Measurements from ENCODE around the gene PIKFYVE. TPM values are rescaled to one million over a fixed set of nuclear protein-coding genes. Genes with fewer than 3 reads are reported as not detected.

Gene PIKFYVE
- total RNA-seq, 1 experiment from 2014 or later, result 27.2 TPM

DNA sequence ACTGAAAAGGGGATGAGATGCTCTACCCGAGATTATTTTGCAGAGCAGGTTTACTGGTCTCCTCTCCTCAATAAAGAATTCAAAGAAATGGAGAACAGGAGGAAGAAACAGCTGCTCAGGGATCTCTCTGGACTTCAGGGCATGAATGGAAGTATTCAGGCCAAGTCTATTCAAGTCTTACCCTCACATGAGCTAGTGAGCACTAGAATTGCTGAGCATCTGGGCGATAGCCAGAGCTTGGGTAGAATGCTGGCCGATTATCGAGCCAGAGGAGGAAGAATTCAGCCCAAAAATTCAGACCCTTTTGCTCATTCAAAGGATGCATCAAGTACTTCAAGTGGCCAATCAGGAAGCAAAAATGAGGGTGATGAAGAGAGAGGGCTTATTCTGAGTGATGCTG, 60.0 kb downstream of the PIKFYVE start:
- Histone ChIP-seq H2AK5ac (ENCODE audit: insufficient read length, low read length) (no peak overlapping the region), H3K27me3 (ENCODE audit: insufficient read depth, low read length) (no peaks in the 10 kb centered on the region), H2BK12ac (ENCODE audit: insufficient read length, low read depth, low read length) (no peak overlapping the region), H3K27ac (ENCODE audit: insufficient read length, low read depth, low read length) (no peak overlapping the region), H3K23me2 (ENCODE audit: insufficient read length, low read depth, low read length, poor library complexity, severe bottlenecking) (no peaks in the 10 kb centered on the region), H3K9me3 (ENCODE audit: control insufficient read depth, low read depth, low read length) (no peaks in the 10 kb centered on the region), H2AFZ (ENCODE audit: low read length) (no peak overlapping the region), H3K4me2 (ENCODE audit: insufficient read depth, insufficient read length, low read length) (no peak overlapping the region), H4K5ac (ENCODE audit: insufficient read length, low read depth, low read length) (no peak overlapping the region), H3K18ac (ENCODE audit: insufficient read length, low read depth, low read length) (no peak overlapping the region), H4K8ac (replicated peaks; ENCODE audit: insufficient read length, low read depth, low read length) (no peak overlapping the region), H2BK15ac (ENCODE audit: low read depth, low read length) (no peak overlapping the region), H2BK5ac (ENCODE audit: insufficient read length, low read length) (no peak overlapping the region), H3K4ac (ENCODE audit: low read depth, low read length) (no peak overlapping the region), H3K79me2 (ENCODE audit: insufficient read depth, low read length) (no peaks in the 10 kb centered on the region), H3K23ac (ENCODE audit: insufficient read length, low read depth, low read length) (no peak overlapping the region), H2BK20ac (ENCODE audit: low read depth, low read length, poor library complexity, severe bottlenecking) (no peak overlapping the region), H3K79me1 (ENCODE audit: insufficient read depth, low read depth, low read length, poor library complexity, severe bottlenecking) (no peaks in the 10 kb centered on the region), H4K20me1 (ENCODE audit: control insufficient read depth, insufficient read depth, insufficient read length) (no peaks in the 10 kb centered on the region), H3K9ac (ENCODE audit: extremely low read depth, insufficient read length, low read length) (no peak overlapping the region), H3K56ac (ENCODE audit: insufficient read length, low read depth, low read length) (no peak overlapping the region), H3K4me1 (ENCODE audit: insufficient read depth, low read length) (no peaks in the 10 kb centered on the region), H3T11ph (ENCODE audit: low read length) (no peak overlapping the region), H4K91ac (ENCODE audit: insufficient read length, low read depth, low read length) (no peak overlapping the region), H3K14ac (ENCODE audit: insufficient read depth, low read length) (no peak overlapping the region), H2BK120ac (ENCODE audit: low read depth, low read length, poor library complexity, severe bottlenecking) (no peak overlapping the region)
- Mint-ChIP-seq H3K9me3 (no peaks in the 10 kb centered on the region), H3K36me3 (ENCODE audit: insufficient read depth in 1 of 3, low read depth in 3 of 3) (peaks cover 12 to 63% (median 56%) of the 10 kb centered on the region in 3 experiments; a peak in 6 of 7 replicates), H3K4me1 (no peaks in the 10 kb centered on the region), H3K4me3 (no peak overlapping the region), H3K27ac (no peak overlapping the region), H3K27me3 (ENCODE audit: low read depth) (no peaks in the 10 kb centered on the region)
- DNase-seq, result no peak
- TF ChIP-seq, protein P1, sequence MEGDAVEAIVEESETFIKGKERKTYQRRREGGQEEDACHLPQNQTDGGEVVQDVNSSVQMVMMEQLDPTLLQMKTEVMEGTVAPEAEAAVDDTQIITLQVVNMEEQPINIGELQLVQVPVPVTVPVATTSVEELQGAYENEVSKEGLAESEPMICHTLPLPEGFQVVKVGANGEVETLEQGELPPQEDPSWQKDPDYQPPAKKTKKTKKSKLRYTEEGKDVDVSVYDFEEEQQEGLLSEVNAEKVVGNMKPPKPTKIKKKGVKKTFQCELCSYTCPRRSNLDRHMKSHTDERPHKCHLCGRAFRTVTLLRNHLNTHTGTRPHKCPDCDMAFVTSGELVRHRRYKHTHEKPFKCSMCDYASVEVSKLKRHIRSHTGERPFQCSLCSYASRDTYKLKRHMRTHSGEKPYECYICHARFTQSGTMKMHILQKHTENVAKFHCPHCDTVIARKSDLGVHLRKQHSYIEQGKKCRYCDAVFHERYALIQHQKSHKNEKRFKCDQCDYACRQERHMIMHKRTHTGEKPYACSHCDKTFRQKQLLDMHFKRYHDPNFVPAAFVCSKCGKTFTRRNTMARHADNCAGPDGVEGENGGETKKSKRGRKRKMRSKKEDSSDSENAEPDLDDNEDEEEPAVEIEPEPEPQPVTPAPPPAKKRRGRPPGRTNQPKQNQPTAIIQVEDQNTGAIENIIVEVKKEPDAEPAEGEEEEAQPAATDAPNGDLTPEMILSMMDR (conservative IDR thresholded peaks at IDR 0.05), result no peak
- no CpG with 5 or more reads among the region's 4 CpGs for WGBS (ENCODE audit: extremely low coverage, insufficient read length, low lambda C conversion rate)
